HCT116 (cell line): Measurements from ENCODE around the gene EXOC4. TPM values are rescaled to one million over a fixed set of nuclear protein-coding genes. Genes with fewer than 3 reads are reported as not detected.

Experiments used
- ATAC-seq: fragments of 200-7000 bp; cut with Tn5 transposase; 2 replicates; pipeline ENCODE4 v1.9.1; 2020; ENCODE audit warnings: mild to moderate bottlenecking, moderate library complexity
- BruUV-seq: library from RNA; stranded (reverse); fragments of 400-500 nt; replicated peaks from 2 replicates; lab custom pipeline; 2021; lab: Mats Ljungman, UMichigan
- CTCF ChIA-PET: fragments of 300-600 bp; sonication (Branson Sonifier 250); formaldehyde crosslinking; loops from one replicate; lab custom pipeline; 2021; ENCODE audit warnings: antibody characterized with exemption; lab: Charles Lee
- POLR2A ChIA-PET: fragments of 300-600, 350-600 bp; sonication (Branson Sonifier 250); formaldehyde crosslinking; loops from one replicate; lab custom pipeline; 2021; ENCODE audit warnings: antibody characterized with exemption; lab: Charles Lee
- RAD21 ChIA-PET, 2 experiments: fragments of 300-600 bp; sonication (Branson Sonifier 250); formaldehyde crosslinking; loops; one replicate each; lab custom pipeline; 2023; ENCODE audit warnings: low total read pairs in 2 of 2; ENCODE audit not compliant: uncharacterized antibody in 2 of 2, unreplicated experiment in 2 of 2, low non-redundant PET in 1 of 2; lab: Charles Lee
- DNase-seq: peaks from one replicate; pipeline ENCODE4 v3.0.0-alpha.2; 2010; ENCODE audit warnings: low read depth, low spot score
- H2AFZ ChIP-seq: fragments of 200-600 bp; shearing (Covaris generic), sonication (generic); 2 replicates; pipeline ENCODE4 v1.6.1; 2017; ENCODE audit warnings: low read depth, mixed run types, mixed read lengths, antibody characterized with exemption, low read length; ENCODE audit not compliant: poor library complexity, severe bottlenecking
- H3K27ac ChIP-seq: 2 replicates; pipeline ENCODE4 v1.5.1; 2012; ENCODE audit warnings: low read depth, low read length
- H3K27me3 ChIP-seq: fragments of 200-600 bp; sonication (generic); 2 replicates; pipeline ENCODE4 v1.6.1; 2016; ENCODE audit warnings: mixed run types, low read length, mixed read lengths; ENCODE audit not compliant: insufficient read depth
- H3K36me3 ChIP-seq, 2 experiments: fragments of 200-500 bp in 1 of 2; fragments of 200-600 bp in 1 of 2; sonication (Bioruptor generic) in 1 of 2; sonication (generic) in 1 of 2; 2 replicates each; pipeline versions ENCODE4 v1.5.1 to v1.6.1; 2014 to 2016; ENCODE audit warnings: low read length in 2 of 2, inconsistent platforms in 1 of 2, mixed read lengths in 1 of 2, mixed run types in 1 of 2; ENCODE audit not compliant: insufficient read depth in 2 of 2, control insufficient read depth in 1 of 2
- H3K4me1 ChIP-seq, 2 experiments: fragments of 200-600 bp in 1 of 2; sonication (generic) in 1 of 2; 2 replicates each; pipeline versions ENCODE4 v1.5.1 to v1.6.1; 2012 to 2017; ENCODE audit warnings: low read length in 2 of 2, inconsistent platforms in 1 of 2, mild to moderate bottlenecking in 1 of 2, mixed read lengths in 1 of 2, mixed run types in 1 of 2, moderate library complexity in 1 of 2; ENCODE audit not compliant: insufficient read depth in 2 of 2, control insufficient read depth in 1 of 2
- H3K4me2 ChIP-seq: fragments of 200-600 bp; sonication (generic); 2 replicates; pipeline ENCODE4 v1.6.1; 2017; ENCODE audit warnings: mixed run types, low read length, mixed read lengths
- H3K4me3 ChIP-seq, 2 experiments: fragments of 200-600 bp in 1 of 2; sonication (generic) in 1 of 2; replicated peaks in 1 of 2; 2 replicates each; pipeline ENCODE4 v1.5.1; 2011 to 2016; ENCODE audit warnings: low read length in 2 of 2, control low read depth in 1 of 2, low read depth in 1 of 2, mild to moderate bottlenecking in 1 of 2, mixed read lengths in 1 of 2, mixed run types in 1 of 2
- H3K79me2 ChIP-seq: fragments of 200-600 bp; sonication (generic); 2 replicates; pipeline ENCODE4 v1.6.1; 2017; ENCODE audit warnings: mild to moderate bottlenecking, mixed run types, low read length, moderate library complexity, mixed read lengths; ENCODE audit not compliant: insufficient read depth
- H3K9ac ChIP-seq: fragments of 200-600 bp; sonication (generic); 2 replicates; pipeline ENCODE4 v1.6.1; 2016; ENCODE audit warnings: low read length, mixed read lengths
- H3K9me2 ChIP-seq: fragments of 200-600 bp; sonication (generic), shearing (Covaris generic); 2 replicates; pipeline ENCODE4 v1.6.1; 2017; ENCODE audit warnings: mixed run types, mild to moderate bottlenecking, moderate library complexity; ENCODE audit not compliant: insufficient read depth
- H3K9me3 ChIP-seq, 2 experiments: fragments of 200-500 bp in 1 of 2; fragments of 200-600 bp in 1 of 2; sonication (Bioruptor generic) in 1 of 2; sonication (generic) in 1 of 2; 2 replicates each; pipeline ENCODE4 v1.6.1; 2014 to 2017; ENCODE audit warnings: low read length in 2 of 2, mixed read lengths in 2 of 2, inconsistent platforms in 1 of 2, low read depth in 1 of 2, mild to moderate bottlenecking in 1 of 2, mixed run types in 1 of 2, moderate library complexity in 1 of 2; ENCODE audit not compliant: control insufficient read depth in 1 of 2, insufficient read depth in 1 of 2
- H4K20me1 ChIP-seq: fragments of 200-600 bp; sonication (generic), shearing (Covaris generic); 2 replicates; pipeline ENCODE4 v1.6.1; 2017; ENCODE audit warnings: mixed run types, mild to moderate bottlenecking, moderate library complexity; ENCODE audit not compliant: insufficient read depth
- CEBPB ChIP-seq: IDR thresholded peaks from 2 replicates; pipeline ENCODE4 v1.6.1; 2012; ENCODE audit warnings: low read depth
- EGR1 ChIP-seq: IDR thresholded peaks from 2 replicates; pipeline ENCODE4 v1.6.1; 2012; ENCODE audit warnings: low read depth
- EZH2 ChIP-seq: fragments of 200-600 bp; sonication (generic); IDR thresholded peaks from 2 replicates; pipeline ENCODE4 v1.6.1; 2017; ENCODE audit warnings: antibody characterized with exemption, mixed run types
- EZH2phosphoT487 ChIP-seq: fragments of 200-600 bp; IDR thresholded peaks from 2 replicates; pipeline ENCODE4 v1.6.1; 2018; ENCODE audit warnings: antibody characterized with exemption, borderline replicate concordance
- SRF ChIP-seq: IDR thresholded peaks from 2 replicates; pipeline ENCODE4 v1.6.1; 2012; ENCODE audit warnings: low read depth
- ZNF274 ChIP-seq: fragments of 200-500 bp; sonication (Bioruptor generic); IDR thresholded peaks from 2 replicates; pipeline ENCODE4 v1.6.1; 2014; ENCODE audit warnings: mild to moderate bottlenecking, low read depth, low read length, inconsistent platforms
- intact Hi-C: fragments of 100-400 bp; cut with micrococcal nuclease; formaldehyde crosslinking; loops from 2 replicates; pipeline ENCODE4 v1.10.0; 2022
- total RNA-seq: library from RNA; stranded (reverse); gene quantifications from one replicate; pipeline ENCODE4 v1.2.1, GENCODE V29; 2021; ENCODE audit not compliant: unreplicated experiment
- TF ChIP-seq, protein P1 (sequence below), 3 experiments: fragments of 200-600 bp in 1 of 3; sonication (generic) in 1 of 3; IDR thresholded peaks in 2 of 3; conservative IDR thresholded peaks in 1 of 3; 2 replicates each; pipeline ENCODE4 v1.5.1; 2012 to 2017; ENCODE audit warnings: low read depth in 2 of 3, low read length in 2 of 3, antibody characterized with exemption in 1 of 3, borderline replicate concordance in 1 of 3, control low read depth in 1 of 3, mild to moderate bottlenecking in 1 of 3, mixed read lengths in 1 of 3, mixed run types in 1 of 3, moderate library complexity in 1 of 3; ENCODE audit not compliant: insufficient read depth in 1 of 3

The EXOC4 gene
- total RNA-seq, 1 experiment from 2014 or later: 40.3 TPM

DNA sequence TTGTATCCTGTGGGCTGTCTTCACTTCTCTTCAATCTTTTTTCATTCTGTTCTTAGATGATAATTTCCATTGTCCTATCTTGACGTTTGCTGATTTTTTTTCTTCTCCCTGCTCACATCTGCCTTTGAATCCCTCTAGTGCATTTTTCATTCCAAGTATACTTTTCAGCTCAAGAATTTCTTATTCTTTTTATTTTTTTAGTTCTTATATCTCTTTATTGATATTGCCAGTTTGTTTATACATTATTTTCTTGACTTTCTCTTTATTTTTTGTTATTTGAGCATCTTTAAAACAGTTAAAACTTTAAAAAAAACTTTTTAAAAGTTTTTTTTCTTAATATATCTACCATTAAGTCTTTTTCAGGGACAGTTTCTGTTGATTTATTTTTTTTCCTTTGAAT, 100.9 kb downstream of the EXOC4 start:
- no TSS peak for BruUV-seq
- Histone ChIP-seq H3K4me1 (no peaks in the 10 kb centered on the region), H3K9ac (no peak overlapping the region), H3K4me2 (no peak overlapping the region), H3K79me2 (no peaks in the 10 kb centered on the region), H3K27ac (no peak overlapping the region), H3K9me2 (no peaks in the 10 kb centered on the region), H2AFZ (no peak overlapping the region), H3K36me3 (no peaks in the 10 kb centered on the region), H4K20me1 (no peaks in the 10 kb centered on the region), H3K27me3 (no peaks in the 10 kb centered on the region), H3K4me3 (no peak overlapping the region), H3K9me3 (peaks cover 5 to 6% of the 10 kb centered on the region in 2 experiments; a peak in 2 of 4 replicates)
- ChIA-PET RAD21 (no interaction called here), CTCF (no interaction called here), POLR2A (no interaction called here)
- ATAC-seq: no peak
- intact Hi-C loops: no loop called here
- TF ChIP-seq ZNF274: no peak
- TF ChIP-seq, protein P1, sequence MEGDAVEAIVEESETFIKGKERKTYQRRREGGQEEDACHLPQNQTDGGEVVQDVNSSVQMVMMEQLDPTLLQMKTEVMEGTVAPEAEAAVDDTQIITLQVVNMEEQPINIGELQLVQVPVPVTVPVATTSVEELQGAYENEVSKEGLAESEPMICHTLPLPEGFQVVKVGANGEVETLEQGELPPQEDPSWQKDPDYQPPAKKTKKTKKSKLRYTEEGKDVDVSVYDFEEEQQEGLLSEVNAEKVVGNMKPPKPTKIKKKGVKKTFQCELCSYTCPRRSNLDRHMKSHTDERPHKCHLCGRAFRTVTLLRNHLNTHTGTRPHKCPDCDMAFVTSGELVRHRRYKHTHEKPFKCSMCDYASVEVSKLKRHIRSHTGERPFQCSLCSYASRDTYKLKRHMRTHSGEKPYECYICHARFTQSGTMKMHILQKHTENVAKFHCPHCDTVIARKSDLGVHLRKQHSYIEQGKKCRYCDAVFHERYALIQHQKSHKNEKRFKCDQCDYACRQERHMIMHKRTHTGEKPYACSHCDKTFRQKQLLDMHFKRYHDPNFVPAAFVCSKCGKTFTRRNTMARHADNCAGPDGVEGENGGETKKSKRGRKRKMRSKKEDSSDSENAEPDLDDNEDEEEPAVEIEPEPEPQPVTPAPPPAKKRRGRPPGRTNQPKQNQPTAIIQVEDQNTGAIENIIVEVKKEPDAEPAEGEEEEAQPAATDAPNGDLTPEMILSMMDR (IDR thresholded peaks at IDR 0.05 in 2 of 3, conservative IDR thresholded peaks at IDR 0.05 in 1 of 3; ENCODE audit: borderline replicate concordance in 1 of 3, insufficient read depth in 1 of 3, low read depth in 2 of 3, low read length in 2 of 3): no peak
- no peak for TF ChIP-seq CEBPB
- TF ChIP-seq EZH2: no peak
- TF ChIP-seq EZH2phosphoT487: no peak
- no peak for TF ChIP-seq SRF
- no peak for TF ChIP-seq EGR1
- DNase-seq: no peak

DNA sequence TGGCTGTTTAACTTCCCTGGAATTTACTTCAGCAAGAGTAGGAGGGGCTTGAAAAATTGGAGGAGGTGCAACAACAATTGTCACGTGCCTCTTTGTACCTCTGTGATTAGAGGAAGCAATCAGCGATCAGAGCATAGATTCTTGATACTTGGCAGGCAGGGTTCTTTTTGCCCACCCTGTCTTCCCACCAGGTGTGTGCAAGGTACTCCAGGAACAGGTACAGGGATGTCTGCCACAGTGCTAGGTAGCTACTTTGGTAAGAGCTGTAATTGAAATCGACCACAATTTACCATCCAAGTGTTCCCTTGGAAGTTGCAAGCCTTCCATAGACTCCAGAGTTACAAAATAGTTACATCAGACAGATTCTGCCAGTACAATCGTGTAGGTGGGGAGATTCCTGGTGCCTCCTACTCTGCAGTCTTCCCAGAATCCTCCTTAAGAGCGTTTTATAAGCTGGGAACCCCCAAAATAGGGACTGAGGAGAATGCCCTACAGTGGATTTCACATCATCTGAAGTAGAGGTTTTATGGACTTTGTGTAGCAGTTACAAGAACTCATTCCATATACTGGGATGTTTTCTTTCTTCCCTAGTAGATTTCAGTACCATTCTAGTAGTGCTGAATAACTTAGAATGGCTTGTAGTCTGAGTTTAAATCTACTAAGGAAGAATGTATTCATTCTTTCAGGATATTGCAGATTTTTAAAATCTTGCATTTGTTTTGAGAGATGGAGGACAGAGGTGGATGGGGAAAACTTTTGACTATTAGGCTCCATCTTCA, 101.9 kb downstream of the EXOC4 start:
- Histone ChIP-seq H3K4me1 (no peaks in the 10 kb centered on the region), H3K9me3 (peaks cover 5 to 6% of the 10 kb centered on the region in 2 experiments; a peak in 2 of 4 replicates), H2AFZ (no peak overlapping the region), H3K4me2 (no peak overlapping the region), H3K9ac (no peak overlapping the region), H3K27me3 (no peaks in the 10 kb centered on the region), H3K79me2 (no peaks in the 10 kb centered on the region), H4K20me1 (no peaks in the 10 kb centered on the region), H3K27ac (no peak overlapping the region), H3K9me2 (no peaks in the 10 kb centered on the region), H3K36me3 (no peaks in the 10 kb centered on the region), H3K4me3 (no peak overlapping the region)
- no peak for ATAC-seq
- no peak for DNase-seq
- ChIA-PET POLR2A (no interaction called here), CTCF (no interaction called here), RAD21 (no interaction called here)
- no peak for TF ChIP-seq EZH2phosphoT487
- TF ChIP-seq CEBPB: 0 out of 2 replicates have a peak, but pooled peaks have one; percentile 7
- no TSS peak for BruUV-seq
- intact Hi-C loops: no loop called here
